Measurements from ENCODE around the gene C5orf52.

Gene C5orf52

DNA sequence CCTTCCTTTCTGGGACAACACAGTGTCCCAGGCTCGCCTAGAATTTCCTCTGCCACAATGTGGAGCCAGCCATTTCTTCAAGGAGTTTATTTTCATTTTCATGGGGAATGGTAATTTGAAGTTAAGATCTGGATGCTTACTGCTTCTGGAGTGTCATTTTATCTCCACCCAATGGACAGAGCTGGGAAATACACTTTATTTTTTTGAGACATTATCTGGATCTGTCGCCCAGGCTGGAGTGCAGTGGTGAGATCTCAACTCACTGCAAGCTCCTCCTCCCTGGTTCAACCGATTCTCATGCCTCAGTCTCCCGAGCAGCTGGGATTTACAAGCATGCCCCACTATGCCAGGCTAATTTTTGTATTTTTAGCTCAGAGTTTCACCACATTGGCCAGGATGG lies 47.2 kb downstream of the C5orf52 start (continued):
- TF ChIP-seq, protein P1, sequence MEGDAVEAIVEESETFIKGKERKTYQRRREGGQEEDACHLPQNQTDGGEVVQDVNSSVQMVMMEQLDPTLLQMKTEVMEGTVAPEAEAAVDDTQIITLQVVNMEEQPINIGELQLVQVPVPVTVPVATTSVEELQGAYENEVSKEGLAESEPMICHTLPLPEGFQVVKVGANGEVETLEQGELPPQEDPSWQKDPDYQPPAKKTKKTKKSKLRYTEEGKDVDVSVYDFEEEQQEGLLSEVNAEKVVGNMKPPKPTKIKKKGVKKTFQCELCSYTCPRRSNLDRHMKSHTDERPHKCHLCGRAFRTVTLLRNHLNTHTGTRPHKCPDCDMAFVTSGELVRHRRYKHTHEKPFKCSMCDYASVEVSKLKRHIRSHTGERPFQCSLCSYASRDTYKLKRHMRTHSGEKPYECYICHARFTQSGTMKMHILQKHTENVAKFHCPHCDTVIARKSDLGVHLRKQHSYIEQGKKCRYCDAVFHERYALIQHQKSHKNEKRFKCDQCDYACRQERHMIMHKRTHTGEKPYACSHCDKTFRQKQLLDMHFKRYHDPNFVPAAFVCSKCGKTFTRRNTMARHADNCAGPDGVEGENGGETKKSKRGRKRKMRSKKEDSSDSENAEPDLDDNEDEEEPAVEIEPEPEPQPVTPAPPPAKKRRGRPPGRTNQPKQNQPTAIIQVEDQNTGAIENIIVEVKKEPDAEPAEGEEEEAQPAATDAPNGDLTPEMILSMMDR (tag by site-specific recombination; IDR thresholded peaks at IDR 0.05) = 0 out of 2 replicates have a peak, but pooled peaks have one; percentile 17

DNA sequence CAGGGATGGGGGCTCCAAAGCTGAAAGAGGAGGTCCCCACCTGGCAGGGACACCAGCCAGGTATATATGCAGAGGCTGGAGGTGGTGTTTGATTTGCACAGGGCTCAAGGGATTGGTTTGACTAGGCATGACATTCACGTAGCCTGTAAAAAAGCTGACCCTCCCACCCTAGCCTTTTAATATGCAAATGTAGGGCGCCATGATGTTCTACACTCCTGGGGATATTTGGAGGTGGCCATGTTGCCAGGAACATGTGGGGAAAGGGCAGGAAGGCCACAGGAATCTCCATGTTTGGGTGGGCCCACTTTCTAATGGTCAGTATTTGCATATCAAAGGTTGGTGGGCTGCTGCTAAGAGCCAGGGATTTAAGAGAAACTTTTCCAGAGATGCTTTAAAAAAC lies 47.9 kb downstream of the C5orf52 start:
- H3K9me3 ChIP-seq (ENCODE audit: control insufficient read depth, insufficient read depth, low read depth, low read length) = no peaks in the 10 kb centered on the region
- no peak overlapping the region for H3K4me3 ChIP-seq (ENCODE audit: low read depth, low read length)
- ChIA-PET CTCF (interaction anchor here (0.5 to 3.0 kb wide), 27 partner anchors 9 to 571 kb away, joined by 3 to 17 read pairs (median 3); partner anchors contain the start of genes LSM11 and THG1L), POLR2A (interaction anchor here (0.6 to 1.5 kb wide), 2 partner anchors 12 to 330 kb away, joined by 3 to 5 read pairs; partner anchors contain the start of gene THG1L)
- TF ChIP-seq ZNF37A (tag by site-specific recombination; IDR thresholded peaks at IDR 0.05) (no peak), ZNF560 (tag by site-specific recombination; IDR thresholded peaks at IDR 0.05; ENCODE audit: borderline replicate concordance) (no peak), ZNF311 (tag by site-specific recombination; IDR thresholded peaks at IDR 0.05; ENCODE audit: borderline replicate concordance) (no peak), ZBTB20 (tag by site-specific recombination; IDR thresholded peaks at IDR 0.05) (no peak), ZNF621 (tag by site-specific recombination; IDR thresholded peaks at IDR 0.05) (no peak), HOXD13 (CRISPR knock-in tag; IDR thresholded peaks at IDR 0.05; ENCODE audit: borderline replicate concordance) (no peak)
- TF ChIP-seq, protein P2, sequence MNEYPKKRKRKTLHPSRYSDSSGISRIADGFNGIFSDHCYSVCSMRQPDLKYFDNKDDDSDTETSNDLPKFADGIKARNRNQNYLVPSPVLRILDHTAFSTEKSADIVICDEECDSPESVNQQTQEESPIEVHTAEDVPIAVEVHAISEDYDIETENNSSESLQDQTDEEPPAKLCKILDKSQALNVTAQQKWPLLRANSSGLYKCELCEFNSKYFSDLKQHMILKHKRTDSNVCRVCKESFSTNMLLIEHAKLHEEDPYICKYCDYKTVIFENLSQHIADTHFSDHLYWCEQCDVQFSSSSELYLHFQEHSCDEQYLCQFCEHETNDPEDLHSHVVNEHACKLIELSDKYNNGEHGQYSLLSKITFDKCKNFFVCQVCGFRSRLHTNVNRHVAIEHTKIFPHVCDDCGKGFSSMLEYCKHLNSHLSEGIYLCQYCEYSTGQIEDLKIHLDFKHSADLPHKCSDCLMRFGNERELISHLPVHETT (tag by site-specific recombination; IDR thresholded peaks at IDR 0.05) = no peak
- TF ChIP-seq, protein P3, sequence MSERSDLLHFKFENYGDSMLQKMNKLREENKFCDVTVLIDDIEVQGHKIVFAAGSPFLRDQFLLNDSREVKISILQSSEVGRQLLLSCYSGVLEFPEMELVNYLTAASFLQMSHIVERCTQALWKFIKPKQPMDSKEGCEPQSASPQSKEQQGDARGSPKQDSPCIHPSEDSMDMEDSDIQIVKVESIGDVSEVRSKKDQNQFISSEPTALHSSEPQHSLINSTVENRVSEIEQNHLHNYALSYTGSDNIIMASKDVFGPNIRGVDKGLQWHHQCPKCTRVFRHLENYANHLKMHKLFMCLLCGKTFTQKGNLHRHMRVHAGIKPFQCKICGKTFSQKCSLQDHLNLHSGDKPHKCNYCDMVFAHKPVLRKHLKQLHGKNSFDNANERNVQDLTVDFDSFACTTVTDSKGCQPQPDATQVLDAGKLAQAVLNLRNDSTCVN (tag by site-specific recombination; optimal IDR thresholded peaks at IDR 0.05) = no peak
- TF ChIP-seq, protein P4, sequence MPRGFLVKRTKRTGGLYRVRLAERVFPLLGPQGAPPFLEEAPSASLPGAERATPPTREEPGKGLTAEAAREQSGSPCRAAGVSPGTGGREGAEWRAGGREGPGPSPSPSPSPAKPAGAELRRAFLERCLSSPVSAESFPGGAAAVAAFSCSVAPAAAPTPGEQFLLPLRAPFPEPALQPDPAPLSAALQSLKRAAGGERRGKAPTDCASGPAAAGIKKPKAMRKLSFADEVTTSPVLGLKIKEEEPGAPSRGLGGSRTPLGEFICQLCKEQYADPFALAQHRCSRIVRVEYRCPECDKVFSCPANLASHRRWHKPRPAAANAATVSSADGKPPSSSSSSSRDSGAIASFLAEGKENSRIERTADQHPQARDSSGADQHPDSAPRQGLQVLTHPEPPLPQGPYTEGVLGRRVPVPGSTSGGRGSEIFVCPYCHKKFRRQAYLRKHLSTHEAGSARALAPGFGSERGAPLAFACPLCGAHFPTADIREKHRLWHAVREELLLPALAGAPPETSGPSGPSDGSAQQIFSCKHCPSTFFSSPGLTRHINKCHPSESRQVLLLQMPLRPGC (tag by site-specific recombination; IDR thresholded peaks at IDR 0.05) = no peak
- no peak overlapping the region for H3K27ac ChIP-seq (ENCODE audit: extremely low read depth, low read depth, low read length)
- H3K4me1 ChIP-seq (ENCODE audit: control insufficient read depth, insufficient read depth, low read length) = no peaks in the 10 kb centered on the region
- H3K36me3 ChIP-seq (ENCODE audit: control insufficient read depth in 2 of 2, insufficient read depth in 1 of 2, low read length in 2 of 2) = no peaks in the 10 kb centered on the region

DNA sequence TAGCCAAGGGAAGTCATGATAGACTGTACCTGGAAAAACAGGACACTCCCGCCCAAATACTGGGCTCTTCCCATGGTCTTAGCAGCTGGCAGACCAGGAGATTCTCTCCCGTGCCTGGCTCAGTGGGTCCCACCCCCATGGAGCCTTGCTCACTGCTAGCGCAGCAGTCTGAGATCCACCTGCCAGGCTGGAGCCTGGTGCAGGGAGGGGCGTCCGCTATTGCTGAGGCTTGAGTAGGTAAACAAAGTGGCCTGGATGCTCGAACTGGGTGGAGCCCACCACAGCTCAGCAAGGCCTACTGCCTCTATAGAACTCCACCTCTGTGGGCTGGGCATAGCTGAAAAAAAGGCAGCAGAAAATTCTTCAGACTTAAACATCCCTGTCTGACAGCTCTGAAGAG lies 49.8 kb downstream of the C5orf52 start:
- ChIA-PET POLR2A (no interaction called here), CTCF (interaction anchor here (0.6 to 1.0 kb wide), 2 partner anchors 22 to 49 kb away, joined by 3 to 6 read pairs; partner anchors contain the start of gene LSM11)
- no peaks in the 10 kb centered on the region for H3K9me3 ChIP-seq (ENCODE audit: control insufficient read depth, insufficient read depth, low read depth, low read length)
- H3K4me3 ChIP-seq (ENCODE audit: low read depth, low read length) = no peak overlapping the region
- H3K36me3 ChIP-seq (ENCODE audit: control insufficient read depth in 2 of 2, insufficient read depth in 1 of 2, low read length in 2 of 2) = no peaks in the 10 kb centered on the region
- no peak overlapping the region for H3K27ac ChIP-seq (ENCODE audit: extremely low read depth, low read depth, low read length)
- TF ChIP-seq REPIN1 (tag by site-specific recombination; IDR thresholded peaks at IDR 0.05; ENCODE audit: low read depth) (no peak), ZNF184 (tag by site-specific recombination; IDR thresholded peaks at IDR 0.05) (no peak), ZNF571 (tag by site-specific recombination; IDR thresholded peaks at IDR 0.05) (no peak), ZBTB1 (tag by site-specific recombination; IDR thresholded peaks at IDR 0.05) (no peak), ZNF776 (tag by site-specific recombination; IDR thresholded peaks at IDR 0.05; ENCODE audit: borderline replicate concordance) (no peak), KLF1 (tag by site-specific recombination; IDR thresholded peaks at IDR 0.05) (peak; percentile 84)
- TF ChIP-seq, protein P5, sequence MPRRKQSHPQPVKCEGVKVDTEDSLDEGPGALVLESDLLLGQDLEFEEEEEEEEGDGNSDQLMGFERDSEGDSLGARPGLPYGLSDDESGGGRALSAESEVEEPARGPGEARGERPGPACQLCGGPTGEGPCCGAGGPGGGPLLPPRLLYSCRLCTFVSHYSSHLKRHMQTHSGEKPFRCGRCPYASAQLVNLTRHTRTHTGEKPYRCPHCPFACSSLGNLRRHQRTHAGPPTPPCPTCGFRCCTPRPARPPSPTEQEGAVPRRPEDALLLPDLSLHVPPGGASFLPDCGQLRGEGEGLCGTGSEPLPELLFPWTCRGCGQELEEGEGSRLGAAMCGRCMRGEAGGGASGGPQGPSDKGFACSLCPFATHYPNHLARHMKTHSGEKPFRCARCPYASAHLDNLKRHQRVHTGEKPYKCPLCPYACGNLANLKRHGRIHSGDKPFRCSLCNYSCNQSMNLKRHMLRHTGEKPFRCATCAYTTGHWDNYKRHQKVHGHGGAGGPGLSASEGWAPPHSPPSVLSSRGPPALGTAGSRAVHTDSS (tag by site-specific recombination; IDR thresholded peaks at IDR 0.05) = no peak
- TF ChIP-seq, protein P6, sequence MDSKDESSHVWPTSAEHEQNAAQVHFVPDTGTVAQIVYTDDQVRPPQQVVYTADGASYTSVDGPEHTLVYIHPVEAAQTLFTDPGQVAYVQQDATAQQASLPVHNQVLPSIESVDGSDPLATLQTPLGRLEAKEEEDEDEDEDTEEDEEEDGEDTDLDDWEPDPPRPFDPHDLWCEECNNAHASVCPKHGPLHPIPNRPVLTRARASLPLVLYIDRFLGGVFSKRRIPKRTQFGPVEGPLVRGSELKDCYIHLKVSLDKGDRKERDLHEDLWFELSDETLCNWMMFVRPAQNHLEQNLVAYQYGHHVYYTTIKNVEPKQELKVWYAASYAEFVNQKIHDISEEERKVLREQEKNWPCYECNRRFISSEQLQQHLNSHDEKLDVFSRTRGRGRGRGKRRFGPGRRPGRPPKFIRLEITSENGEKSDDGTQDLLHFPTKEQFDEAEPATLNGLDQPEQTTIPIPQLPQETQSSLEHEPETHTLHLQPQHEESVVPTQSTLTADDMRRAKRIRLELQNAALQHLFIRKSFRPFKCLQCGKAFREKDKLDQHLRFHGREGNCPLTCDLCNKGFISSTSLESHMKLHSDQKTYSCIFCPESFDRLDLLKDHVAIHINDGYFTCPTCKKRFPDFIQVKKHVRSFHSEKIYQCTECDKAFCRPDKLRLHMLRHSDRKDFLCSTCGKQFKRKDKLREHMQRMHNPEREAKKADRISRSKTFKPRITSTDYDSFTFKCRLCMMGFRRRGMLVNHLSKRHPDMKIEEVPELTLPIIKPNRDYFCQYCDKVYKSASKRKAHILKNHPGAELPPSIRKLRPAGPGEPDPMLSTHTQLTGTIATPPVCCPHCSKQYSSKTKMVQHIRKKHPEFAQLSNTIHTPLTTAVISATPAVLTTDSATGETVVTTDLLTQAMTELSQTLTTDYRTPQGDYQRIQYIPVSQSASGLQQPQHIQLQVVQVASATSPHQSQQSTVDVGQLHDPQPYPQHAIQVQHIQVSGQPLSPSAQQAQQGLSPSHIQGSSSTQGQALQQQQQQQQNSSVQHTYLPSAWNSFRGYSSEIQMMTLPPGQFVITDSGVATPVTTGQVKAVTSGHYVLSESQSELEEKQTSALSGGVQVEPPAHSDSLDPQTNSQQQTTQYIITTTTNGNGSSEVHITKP (tag by site-specific recombination; IDR thresholded peaks at IDR 0.05) = no peak
- TF ChIP-seq, protein P7, sequence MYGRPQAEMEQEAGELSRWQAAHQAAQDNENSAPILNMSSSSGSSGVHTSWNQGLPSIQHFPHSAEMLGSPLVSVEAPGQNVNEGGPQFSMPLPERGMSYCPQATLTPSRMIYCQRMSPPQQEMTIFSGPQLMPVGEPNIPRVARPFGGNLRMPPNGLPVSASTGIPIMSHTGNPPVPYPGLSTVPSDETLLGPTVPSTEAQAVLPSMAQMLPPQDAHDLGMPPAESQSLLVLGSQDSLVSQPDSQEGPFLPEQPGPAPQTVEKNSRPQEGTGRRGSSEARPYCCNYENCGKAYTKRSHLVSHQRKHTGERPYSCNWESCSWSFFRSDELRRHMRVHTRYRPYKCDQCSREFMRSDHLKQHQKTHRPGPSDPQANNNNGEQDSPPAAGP (tag by site-specific recombination; IDR thresholded peaks at IDR 0.05) = no peak
- no peaks in the 10 kb centered on the region for H3K4me1 ChIP-seq (ENCODE audit: control insufficient read depth, insufficient read depth, low read length)

All from HEK293 (cell line).